ENCODE results near the gene TEX29.

DNA sequence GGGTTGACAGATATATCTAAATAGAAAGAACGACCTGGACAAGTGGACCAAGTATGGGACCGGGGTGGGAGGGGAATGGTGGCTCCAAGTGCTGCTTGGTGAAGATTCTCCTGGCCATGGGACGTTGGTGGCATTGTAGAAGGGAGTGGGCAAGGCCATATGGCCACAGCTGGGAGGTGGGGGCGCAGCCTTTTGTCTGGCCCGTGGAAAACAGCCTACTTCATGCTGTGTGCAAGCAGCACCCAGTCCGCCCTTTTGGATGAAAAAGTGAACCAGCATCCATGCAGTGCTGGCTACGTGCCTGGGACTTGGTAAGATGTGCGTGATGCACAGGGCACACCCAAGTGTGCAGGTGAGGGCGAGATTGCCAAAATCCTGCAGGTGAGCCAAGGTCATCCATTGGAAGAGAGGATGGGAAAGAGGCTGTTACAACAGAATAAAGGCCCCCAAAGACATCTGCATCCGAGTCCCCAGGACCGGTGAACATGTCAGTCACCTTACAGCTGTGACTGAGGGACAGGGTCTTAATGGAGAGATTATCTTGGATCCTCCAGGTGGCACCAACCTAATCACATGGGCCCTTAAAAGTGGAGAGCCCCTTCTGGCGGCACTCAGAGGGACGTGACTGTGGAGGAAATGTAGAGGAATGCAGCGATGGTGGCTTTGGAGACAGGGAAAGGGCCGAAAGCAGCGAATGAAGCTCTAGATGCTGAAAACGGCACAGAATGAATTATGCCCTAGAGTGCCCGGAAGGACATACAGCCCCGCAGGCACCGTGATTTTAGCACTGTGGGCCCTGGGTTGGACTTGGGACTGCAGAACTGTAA, 40.8 kb downstream of the TEX29 start:
- TF ChIP-seq, protein P1, sequence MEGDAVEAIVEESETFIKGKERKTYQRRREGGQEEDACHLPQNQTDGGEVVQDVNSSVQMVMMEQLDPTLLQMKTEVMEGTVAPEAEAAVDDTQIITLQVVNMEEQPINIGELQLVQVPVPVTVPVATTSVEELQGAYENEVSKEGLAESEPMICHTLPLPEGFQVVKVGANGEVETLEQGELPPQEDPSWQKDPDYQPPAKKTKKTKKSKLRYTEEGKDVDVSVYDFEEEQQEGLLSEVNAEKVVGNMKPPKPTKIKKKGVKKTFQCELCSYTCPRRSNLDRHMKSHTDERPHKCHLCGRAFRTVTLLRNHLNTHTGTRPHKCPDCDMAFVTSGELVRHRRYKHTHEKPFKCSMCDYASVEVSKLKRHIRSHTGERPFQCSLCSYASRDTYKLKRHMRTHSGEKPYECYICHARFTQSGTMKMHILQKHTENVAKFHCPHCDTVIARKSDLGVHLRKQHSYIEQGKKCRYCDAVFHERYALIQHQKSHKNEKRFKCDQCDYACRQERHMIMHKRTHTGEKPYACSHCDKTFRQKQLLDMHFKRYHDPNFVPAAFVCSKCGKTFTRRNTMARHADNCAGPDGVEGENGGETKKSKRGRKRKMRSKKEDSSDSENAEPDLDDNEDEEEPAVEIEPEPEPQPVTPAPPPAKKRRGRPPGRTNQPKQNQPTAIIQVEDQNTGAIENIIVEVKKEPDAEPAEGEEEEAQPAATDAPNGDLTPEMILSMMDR (IDR thresholded peaks at IDR 0.05), result no peak
- TF ChIP-seq POLR2A (IDR thresholded peaks at IDR 0.05), result no peak
